Measurements from ENCODE around the gene WNT11.

DNA sequence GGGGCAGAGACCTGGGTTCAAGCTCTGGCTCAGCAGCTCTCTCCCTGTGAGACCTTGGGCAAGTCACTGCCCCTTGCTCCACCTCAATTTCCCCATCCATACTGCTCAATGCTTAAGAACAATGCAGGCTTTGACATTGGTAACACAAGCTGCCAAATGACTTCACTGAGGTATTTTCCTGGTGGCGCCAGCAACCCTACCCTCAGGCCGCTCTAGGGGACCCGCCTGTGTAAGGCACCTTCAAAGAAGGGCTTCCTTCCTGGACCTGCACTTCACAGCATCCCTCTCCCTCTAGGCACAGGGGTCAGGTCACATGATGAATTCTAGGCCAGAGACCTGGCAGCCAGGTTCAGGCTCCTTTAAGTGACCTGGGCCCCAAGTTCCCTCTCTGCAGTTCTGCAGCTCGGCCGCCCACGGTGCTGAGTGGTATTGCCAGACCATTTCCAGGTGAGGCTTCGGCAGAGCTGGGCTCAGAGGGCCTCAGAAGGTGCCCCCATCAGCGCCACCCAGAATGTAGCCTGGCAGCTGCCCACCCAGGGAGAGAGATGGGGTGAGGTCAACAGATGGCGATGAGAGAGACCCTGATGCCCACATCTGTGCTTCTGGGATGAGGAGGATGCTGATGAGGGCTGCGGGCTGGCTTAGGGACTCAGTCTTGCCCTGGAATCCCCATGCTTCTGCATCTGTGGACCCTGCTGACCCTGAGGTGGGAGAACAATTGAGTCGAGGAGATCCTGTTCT, 4.5 kb downstream of the WNT11 start:
- no peak for TF ChIP-seq EZH2 (IDR thresholded peaks at IDR 0.05; ENCODE audit: low read length, unreplicated experiment)
- TF ChIP-seq, protein P1, sequence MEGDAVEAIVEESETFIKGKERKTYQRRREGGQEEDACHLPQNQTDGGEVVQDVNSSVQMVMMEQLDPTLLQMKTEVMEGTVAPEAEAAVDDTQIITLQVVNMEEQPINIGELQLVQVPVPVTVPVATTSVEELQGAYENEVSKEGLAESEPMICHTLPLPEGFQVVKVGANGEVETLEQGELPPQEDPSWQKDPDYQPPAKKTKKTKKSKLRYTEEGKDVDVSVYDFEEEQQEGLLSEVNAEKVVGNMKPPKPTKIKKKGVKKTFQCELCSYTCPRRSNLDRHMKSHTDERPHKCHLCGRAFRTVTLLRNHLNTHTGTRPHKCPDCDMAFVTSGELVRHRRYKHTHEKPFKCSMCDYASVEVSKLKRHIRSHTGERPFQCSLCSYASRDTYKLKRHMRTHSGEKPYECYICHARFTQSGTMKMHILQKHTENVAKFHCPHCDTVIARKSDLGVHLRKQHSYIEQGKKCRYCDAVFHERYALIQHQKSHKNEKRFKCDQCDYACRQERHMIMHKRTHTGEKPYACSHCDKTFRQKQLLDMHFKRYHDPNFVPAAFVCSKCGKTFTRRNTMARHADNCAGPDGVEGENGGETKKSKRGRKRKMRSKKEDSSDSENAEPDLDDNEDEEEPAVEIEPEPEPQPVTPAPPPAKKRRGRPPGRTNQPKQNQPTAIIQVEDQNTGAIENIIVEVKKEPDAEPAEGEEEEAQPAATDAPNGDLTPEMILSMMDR (conservative IDR thresholded peaks at IDR 0.05; ENCODE audit: low read depth, low read length): no peak
